ENCODE results near the gene GRIA4. TPM values are rescaled to one million over a fixed set of nuclear protein-coding genes. Genes with fewer than 3 reads are reported as not detected.
A peak's percentile ranks its signal among the peaks of the same experiment; 100 is the strongest.

Gene GRIA4
- total RNA-seq, 1 donor from 2014 or later, result 3.7 TPM

DNA sequence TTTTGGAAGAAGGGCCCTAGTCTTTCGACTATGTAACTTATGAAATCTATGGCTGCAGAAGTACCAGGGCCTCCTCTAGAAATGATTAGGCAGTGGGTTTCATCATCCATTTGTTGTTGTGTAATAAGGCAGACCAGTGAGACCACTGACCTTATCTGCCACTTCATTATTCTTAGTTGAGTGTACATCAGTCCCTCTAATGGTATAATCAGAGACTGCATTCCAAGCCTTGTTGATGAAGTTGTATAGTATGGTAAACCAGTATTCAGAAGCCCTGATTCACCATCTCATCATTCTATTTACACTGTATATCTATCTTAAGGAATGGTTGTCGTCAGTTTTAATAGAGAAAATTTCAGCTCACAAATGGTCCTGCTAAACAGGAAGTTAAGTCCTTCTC is 32.2 kb upstream of the GRIA4 start:
- Histone ChIP-seq H3K4me3 (no peak overlapping the region), H3F3A (ENCODE audit: low read depth) (no peaks in the 10 kb centered on the region), H3K4me2 (no peak overlapping the region), H3K9ac (no peak overlapping the region), H3K9me3 (ENCODE audit: low read depth) (no peaks in the 10 kb centered on the region), H3K4me1 (no peaks in the 10 kb centered on the region), H4K20me1 (ENCODE audit: low read depth) (no peaks in the 10 kb centered on the region), H3K79me2 (ENCODE audit: low read depth) (no peaks in the 10 kb centered on the region), H3K36me3 (no peaks in the 10 kb centered on the region), H3K27ac (no peak overlapping the region), H3K27me3 (no peaks in the 10 kb centered on the region), H2AFZ (replicated peaks) (no peak overlapping the region)
- no peaks in the 10 kb centered on the region for H3K9me3 Mint-ChIP-seq
- no peak overlapping the region for H3K27ac Mint-ChIP-seq
- DNase-seq (ENCODE audit: low spot score), result peak; percentile 7
- H3K4me1 Mint-ChIP-seq, result no peaks in the 10 kb centered on the region
- no peaks in the 10 kb centered on the region for H3K36me3 Mint-ChIP-seq
- TF ChIP-seq CTCF (IDR thresholded peaks at IDR 0.05) (peak; percentile 31), EZH2phosphoT487 (IDR thresholded peaks at IDR 0.05) (no peak)
- no peaks in the 10 kb centered on the region for H3K27me3 Mint-ChIP-seq (ENCODE audit: insufficient read depth, low read depth)
- H3K4me3 Mint-ChIP-seq, result no peak overlapping the region

- Histone ChIP-seq H4K20me1 (ENCODE audit: low read depth) (no peaks in the 10 kb centered on the region), H3K27me3 (no peaks in the 10 kb centered on the region), H3F3A (ENCODE audit: low read depth) (no peaks in the 10 kb centered on the region), H3K9me3 (ENCODE audit: low read depth) (no peaks in the 10 kb centered on the region), H3K4me1 (no peaks in the 10 kb centered on the region), H3K79me2 (ENCODE audit: low read depth) (no peaks in the 10 kb centered on the region), H3K36me3 (no peaks in the 10 kb centered on the region), H3K27ac (no peak overlapping the region), H3K9ac (no peak overlapping the region), H2AFZ (replicated peaks) (no peak overlapping the region), H3K4me2 (no peak overlapping the region), H3K4me3 (no peak overlapping the region)
- TF ChIP-seq EZH2 (IDR thresholded peaks at IDR 0.05), result no peak
- peak; percentile 18 for TF ChIP-seq CTCF (IDR thresholded peaks at IDR 0.05)
- no peaks in the 10 kb centered on the region for H3K9me3 Mint-ChIP-seq
- no peak for DNase-seq (ENCODE audit: low spot score)
- no peaks in the 10 kb centered on the region for H3K27me3 Mint-ChIP-seq (ENCODE audit: insufficient read depth, low read depth)
- no peaks in the 10 kb centered on the region for H3K4me1 Mint-ChIP-seq
- H3K36me3 Mint-ChIP-seq, result no peaks in the 10 kb centered on the region
- H3K27ac Mint-ChIP-seq, result no peak overlapping the region
- no peak overlapping the region for H3K4me3 Mint-ChIP-seq
Observed at GRCh38 chr11:105579111-105579510, 30.8 kb upstream of the GRIA4 start.

DNA sequence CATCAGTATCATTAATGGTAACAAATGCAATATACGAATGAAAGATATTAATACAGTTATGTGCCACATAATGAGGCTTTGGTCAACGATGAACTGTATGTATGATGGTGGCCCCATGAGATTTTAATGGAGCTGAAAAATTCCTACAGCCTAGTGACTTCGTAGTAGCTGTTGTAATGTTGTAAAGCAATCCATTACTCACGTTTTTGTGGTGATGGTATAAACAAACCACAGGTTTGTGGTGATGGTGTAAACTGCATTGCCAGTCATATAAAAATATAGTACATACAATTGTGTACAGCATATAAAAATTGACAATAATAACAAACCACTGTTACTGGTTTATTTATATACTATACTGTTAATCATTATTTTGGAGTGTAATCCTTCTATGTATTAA is 27.4 kb upstream of the GRIA4 start:
- Histone ChIP-seq H3K9me3 (ENCODE audit: low read depth) (no peaks in the 10 kb centered on the region), H3F3A (ENCODE audit: low read depth) (no peaks in the 10 kb centered on the region), H3K4me1 (no peaks in the 10 kb centered on the region), H3K36me3 (no peaks in the 10 kb centered on the region), H3K27ac (no peak overlapping the region), H4K20me1 (ENCODE audit: low read depth) (no peaks in the 10 kb centered on the region), H3K4me2 (no peak overlapping the region), H3K9ac (no peak overlapping the region), H2AFZ (replicated peaks) (no peak overlapping the region), H3K4me3 (no peak overlapping the region), H3K79me2 (ENCODE audit: low read depth) (no peaks in the 10 kb centered on the region), H3K27me3 (no peaks in the 10 kb centered on the region)
- H3K36me3 Mint-ChIP-seq, result no peaks in the 10 kb centered on the region
- H3K27ac Mint-ChIP-seq, result no peak overlapping the region
- H3K4me3 Mint-ChIP-seq, result no peak overlapping the region
- H3K9me3 Mint-ChIP-seq, result no peaks in the 10 kb centered on the region
- TF ChIP-seq EZH2phosphoT487 (IDR thresholded peaks at IDR 0.05) (no peak), EZH2 (IDR thresholded peaks at IDR 0.05) (no peak), CTCF (IDR thresholded peaks at IDR 0.05) (no peak)
- no peaks in the 10 kb centered on the region for H3K27me3 Mint-ChIP-seq (ENCODE audit: insufficient read depth, low read depth)
- no peak for DNase-seq (ENCODE audit: low spot score)
- H3K4me1 Mint-ChIP-seq, result no peaks in the 10 kb centered on the region

GRCh38 chr11:105588001-105588400 is 21.9 kb upstream of the GRIA4 start:
- peaks cover 8% of the 10 kb centered on the region for H3K4me1 ChIP-seq
- no peak overlapping the region for H3K4me3 Mint-ChIP-seq
- DNase-seq (ENCODE audit: low spot score), result no peak
- no peak overlapping the region for H3K4me3 ChIP-seq
- no peaks in the 10 kb centered on the region for H3K27me3 ChIP-seq
- no peaks in the 10 kb centered on the region for H3K9me3 Mint-ChIP-seq
- H3K36me3 Mint-ChIP-seq, result no peaks in the 10 kb centered on the region
- no peaks in the 10 kb centered on the region for H3K36me3 ChIP-seq
- peaks cover 6% of the 10 kb centered on the region for H3K4me1 Mint-ChIP-seq
- no peaks in the 10 kb centered on the region for H3K79me2 ChIP-seq (ENCODE audit: low read depth)
- no peak overlapping the region for H3K4me2 ChIP-seq
- no peaks in the 10 kb centered on the region for H3K9me3 ChIP-seq (ENCODE audit: low read depth)
- TF ChIP-seq EZH2 (IDR thresholded peaks at IDR 0.05) (no peak), CTCF (IDR thresholded peaks at IDR 0.05) (no peak), EZH2phosphoT487 (IDR thresholded peaks at IDR 0.05) (no peak)
- H3K27ac Mint-ChIP-seq, result no peak overlapping the region
- no peaks in the 10 kb centered on the region for H4K20me1 ChIP-seq (ENCODE audit: low read depth)
- H3K27ac ChIP-seq, result no peak overlapping the region
- no peak overlapping the region for H3K9ac ChIP-seq
- H2AFZ ChIP-seq (replicated peaks), result no peak overlapping the region
- H3K27me3 Mint-ChIP-seq (ENCODE audit: insufficient read depth, low read depth), result no peaks in the 10 kb centered on the region
- no peaks in the 10 kb centered on the region for H3F3A ChIP-seq (ENCODE audit: low read depth)

Data from neural progenitor cell (in vitro differentiated cells).